Endodermal cell (in vitro differentiated cells): Measurements from ENCODE around the gene ABCA4. TPM values are rescaled to one million over a fixed set of nuclear protein-coding genes. Genes with fewer than 3 reads are reported as not detected.
A peak's percentile ranks its signal among the peaks of the same experiment; 100 is the strongest.

ENCODE experiments used
- DNase-seq: peaks from one replicate; pipeline ENCODE4 v3.0.0-alpha.2; 2017
- H3K27ac ChIP-seq: 2 replicates; pipeline ENCODE4 v1.5.1; 2013; ENCODE audit warnings: mild to moderate bottlenecking, low read depth, low read length, moderate library complexity
- H3K27me3 ChIP-seq: 2 replicates; pipeline ENCODE4 v1.6.1; 2013; ENCODE audit warnings: mild to moderate bottlenecking, low read length, moderate library complexity; ENCODE audit not compliant: insufficient read depth, control insufficient read depth, poor library complexity, severe bottlenecking
- H3K36me3 ChIP-seq: 2 replicates; pipeline ENCODE4 v1.7.0; 2013; ENCODE audit warnings: mild to moderate bottlenecking, low read length, moderate library complexity; ENCODE audit not compliant: control insufficient read depth, insufficient read depth
- H3K4me1 ChIP-seq: one replicate; pipeline ENCODE4 v1.7.0; 2013; ENCODE audit warnings: low read length; ENCODE audit not compliant: control insufficient read depth, insufficient read depth
- H3K4me3 ChIP-seq: 2 replicates; pipeline ENCODE4 v1.5.1; 2013; ENCODE audit warnings: mild to moderate bottlenecking, low read length, moderate library complexity
- H3K9ac ChIP-seq: 2 replicates; pipeline ENCODE4 v1.6.1; 2013; ENCODE audit warnings: mild to moderate bottlenecking, low read length, moderate library complexity; ENCODE audit not compliant: poor library complexity, severe bottlenecking; ENCODE audit errors: extremely low read depth
- H3K9me3 ChIP-seq: 2 replicates; pipeline ENCODE4 v1.6.1; 2013; ENCODE audit warnings: mild to moderate bottlenecking, low read length, moderate library complexity; ENCODE audit not compliant: control insufficient read depth
- H3K27ac Mint-ChIP-seq: 2 replicates; pipeline ENCODE4 v1.8.0; 2020; ENCODE audit warnings: mixed read lengths
- H3K27me3 Mint-ChIP-seq: 2 replicates; pipeline ENCODE4 v1.8.0; 2021; ENCODE audit warnings: mild to moderate bottlenecking, mixed read lengths; ENCODE audit not compliant: insufficient read depth
- H3K36me3 Mint-ChIP-seq: 2 replicates; pipeline ENCODE4 v1.8.0; 2020; ENCODE audit warnings: low read depth, mixed read lengths
- H3K4me1 Mint-ChIP-seq: 2 replicates; pipeline ENCODE4 v1.8.0; 2020; ENCODE audit warnings: mixed read lengths
- H3K4me3 Mint-ChIP-seq: 2 replicates; pipeline ENCODE4 v1.8.0; 2020; ENCODE audit warnings: mild to moderate bottlenecking, moderate library complexity, mixed read lengths
- H3K9me3 Mint-ChIP-seq: 2 replicates; pipeline ENCODE4 v1.8.0; 2020; ENCODE audit warnings: mild to moderate bottlenecking, mixed read lengths
- CTCF ChIP-seq: fragments of 200-600 bp; sonication (generic); conservative IDR thresholded peaks from 2 replicates; pipeline ENCODE4 v1.5.0; 2021; ENCODE audit warnings: antibody characterized with exemption, mild to moderate bottlenecking
- WGBS, 2 experiments: methylation state at CpG; one replicate each; pipeline versions ENCODE4 v1.1.5 to v1.1.7; 2013; ENCODE audit warnings: missing lambda C conversion rate in 2 of 2, mixed read lengths in 1 of 2; ENCODE audit not compliant: insufficient coverage in 1 of 2, insufficient read length in 1 of 2; 5-methylcytosine and 5-hydroxymethylcytosine counted together
- total RNA-seq, 2 donors: library from RNA; stranded (reverse); fragmentation: NEBNext Ultra II Directional in 1 of 2; extraction: Animal tissue kit (Norgen Biotek cat#: 25700) in 1 of 2; gene quantifications; 2 replicates in 1 of 2; 3 replicates in 1 of 2; pipeline ENCODE4 v1.2.1, GENCODE V29; 2021

The ABCA4 gene
- total RNA-seq, 2 donors from 2014 or later: 1.6 to 1.7 TPM

- H3K27ac Mint-ChIP-seq: peak overlapping the region; percentile 8
- H3K4me1 Mint-ChIP-seq: peaks cover 19% of the 10 kb centered on the region
- peaks cover under 1% of the 10 kb centered on the region for H3K27me3 Mint-ChIP-seq
- no peak for DNase-seq
- peaks cover 7% of the 10 kb centered on the region for H3K9me3 ChIP-seq
- H3K9ac ChIP-seq: no peak overlapping the region
- H3K4me3 ChIP-seq: no peak overlapping the region
- no peak overlapping the region for H3K27ac ChIP-seq
- H3K36me3 ChIP-seq: no peaks in the 10 kb centered on the region
- H3K36me3 Mint-ChIP-seq: no peaks in the 10 kb centered on the region
- H3K4me1 ChIP-seq: no peaks in the 10 kb centered on the region
- H3K4me3 Mint-ChIP-seq: no peak overlapping the region
- H3K9me3 Mint-ChIP-seq: peaks cover 16% of the 10 kb centered on the region
- H3K27me3 ChIP-seq: no peaks in the 10 kb centered on the region
- TF ChIP-seq CTCF: no peak
- WGBS, 2 experiments: 70 to 71% methylated on average over 1 of the region's 1 CpG
Measured at GRCh38 chr1:94142022-94142421, 21.1 kb upstream of the ABCA4 start.

- H3K4me1 ChIP-seq: peaks cover 4% of the 10 kb centered on the region
- H3K27me3 ChIP-seq: no peaks in the 10 kb centered on the region
- peaks cover 12% of the 10 kb centered on the region for H3K4me1 Mint-ChIP-seq
- peaks cover 12% of the 10 kb centered on the region for H3K36me3 Mint-ChIP-seq
- H3K36me3 ChIP-seq: no peaks in the 10 kb centered on the region
- no peak overlapping the region for H3K27ac Mint-ChIP-seq
- peaks cover 16% of the 10 kb centered on the region for H3K9me3 ChIP-seq
- peaks cover 5% of the 10 kb centered on the region for H3K27me3 Mint-ChIP-seq
- H3K9me3 Mint-ChIP-seq: peaks cover 36% of the 10 kb centered on the region
- no peak for TF ChIP-seq CTCF
- no peak overlapping the region for H3K27ac ChIP-seq
- H3K9ac ChIP-seq: no peak overlapping the region
- no peak overlapping the region for H3K4me3 ChIP-seq
- WGBS, 2 experiments: 90 to 95% methylated on average over 5 of the region's 5 CpGs
- no peak for DNase-seq
- H3K4me3 Mint-ChIP-seq: no peak overlapping the region
Measured at GRCh38 chr1:94132111-94132510, 11.2 kb upstream of the ABCA4 start.

GRCh38 chr1:94130851-94131595 lies 10.1 kb upstream of the ABCA4 start:
- Histone ChIP-seq H3K9ac (no peak overlapping the region), H3K9me3 (peaks cover 16% of the 10 kb centered on the region), H3K27me3 (no peaks in the 10 kb centered on the region), H3K4me1 (peaks cover 12% of the 10 kb centered on the region), H3K36me3 (no peaks in the 10 kb centered on the region), H3K4me3 (no peak overlapping the region), H3K27ac (peak overlapping the region; percentile 59)
- peak; percentile 54 for DNase-seq
- Mint-ChIP-seq H3K4me3 (no peak overlapping the region), H3K9me3 (peaks cover 28% of the 10 kb centered on the region), H3K27ac (no peak overlapping the region), H3K36me3 (peaks cover 12% of the 10 kb centered on the region), H3K27me3 (no peaks in the 10 kb centered on the region), H3K4me1 (peaks cover 16% of the 10 kb centered on the region)
- no peak for TF ChIP-seq CTCF
- WGBS, 2 experiments: 92 to 95% methylated on average over 4 to 8 of the region's 8 CpGs
